HCT116 (cell line): Measurements from ENCODE around the gene DLG2. TPM values are rescaled to one million over a fixed set of nuclear protein-coding genes. Genes with fewer than 3 reads are reported as not detected.

Experiments
- ATAC-seq: fragments of 200-7000 bp; cut with Tn5 transposase; 2 replicates; pipeline ENCODE4 v1.9.1; 2020; ENCODE audit warnings: mild to moderate bottlenecking, moderate library complexity
- BruUV-seq: library from RNA; stranded (reverse); fragments of 400-500 nt; replicated peaks from 2 replicates; lab custom pipeline; 2021; lab: Mats Ljungman, UMichigan
- CTCF ChIA-PET: fragments of 300-600 bp; sonication (Branson Sonifier 250); formaldehyde crosslinking; loops from one replicate; lab custom pipeline; 2021; ENCODE audit warnings: antibody characterized with exemption; lab: Charles Lee
- POLR2A ChIA-PET: fragments of 300-600, 350-600 bp; sonication (Branson Sonifier 250); formaldehyde crosslinking; loops from one replicate; lab custom pipeline; 2021; ENCODE audit warnings: antibody characterized with exemption; lab: Charles Lee
- RAD21 ChIA-PET, 2 experiments: fragments of 300-600 bp; sonication (Branson Sonifier 250); formaldehyde crosslinking; loops; one replicate each; lab custom pipeline; 2023; ENCODE audit warnings: low total read pairs in 2 of 2; ENCODE audit not compliant: uncharacterized antibody in 2 of 2, unreplicated experiment in 2 of 2, low non-redundant PET in 1 of 2; lab: Charles Lee
- DNase-seq: peaks from one replicate; pipeline ENCODE4 v3.0.0-alpha.2; 2010; ENCODE audit warnings: low read depth, low spot score
- H2AFZ ChIP-seq: fragments of 200-600 bp; shearing (Covaris generic), sonication (generic); 2 replicates; pipeline ENCODE4 v1.6.1; 2017; ENCODE audit warnings: low read depth, mixed run types, mixed read lengths, antibody characterized with exemption, low read length; ENCODE audit not compliant: poor library complexity, severe bottlenecking
- H3K27ac ChIP-seq: 2 replicates; pipeline ENCODE4 v1.5.1; 2012; ENCODE audit warnings: low read depth, low read length
- H3K27me3 ChIP-seq: fragments of 200-600 bp; sonication (generic); 2 replicates; pipeline ENCODE4 v1.6.1; 2016; ENCODE audit warnings: mixed run types, low read length, mixed read lengths; ENCODE audit not compliant: insufficient read depth
- H3K36me3 ChIP-seq, 2 experiments: fragments of 200-500 bp in 1 of 2; fragments of 200-600 bp in 1 of 2; sonication (Bioruptor generic) in 1 of 2; sonication (generic) in 1 of 2; 2 replicates each; pipeline versions ENCODE4 v1.5.1 to v1.6.1; 2014 to 2016; ENCODE audit warnings: low read length in 2 of 2, inconsistent platforms in 1 of 2, mixed read lengths in 1 of 2, mixed run types in 1 of 2; ENCODE audit not compliant: insufficient read depth in 2 of 2, control insufficient read depth in 1 of 2
- H3K4me1 ChIP-seq, 2 experiments: fragments of 200-600 bp in 1 of 2; sonication (generic) in 1 of 2; 2 replicates each; pipeline versions ENCODE4 v1.5.1 to v1.6.1; 2012 to 2017; ENCODE audit warnings: low read length in 2 of 2, inconsistent platforms in 1 of 2, mild to moderate bottlenecking in 1 of 2, mixed read lengths in 1 of 2, mixed run types in 1 of 2, moderate library complexity in 1 of 2; ENCODE audit not compliant: insufficient read depth in 2 of 2, control insufficient read depth in 1 of 2
- H3K4me2 ChIP-seq: fragments of 200-600 bp; sonication (generic); 2 replicates; pipeline ENCODE4 v1.6.1; 2017; ENCODE audit warnings: mixed run types, low read length, mixed read lengths
- H3K4me3 ChIP-seq, 2 experiments: fragments of 200-600 bp in 1 of 2; sonication (generic) in 1 of 2; replicated peaks in 1 of 2; 2 replicates each; pipeline ENCODE4 v1.5.1; 2011 to 2016; ENCODE audit warnings: low read length in 2 of 2, control low read depth in 1 of 2, low read depth in 1 of 2, mild to moderate bottlenecking in 1 of 2, mixed read lengths in 1 of 2, mixed run types in 1 of 2
- H3K79me2 ChIP-seq: fragments of 200-600 bp; sonication (generic); 2 replicates; pipeline ENCODE4 v1.6.1; 2017; ENCODE audit warnings: mild to moderate bottlenecking, mixed run types, low read length, moderate library complexity, mixed read lengths; ENCODE audit not compliant: insufficient read depth
- H3K9ac ChIP-seq: fragments of 200-600 bp; sonication (generic); 2 replicates; pipeline ENCODE4 v1.6.1; 2016; ENCODE audit warnings: low read length, mixed read lengths
- H3K9me2 ChIP-seq: fragments of 200-600 bp; sonication (generic), shearing (Covaris generic); 2 replicates; pipeline ENCODE4 v1.6.1; 2017; ENCODE audit warnings: mixed run types, mild to moderate bottlenecking, moderate library complexity; ENCODE audit not compliant: insufficient read depth
- H3K9me3 ChIP-seq, 2 experiments: fragments of 200-500 bp in 1 of 2; fragments of 200-600 bp in 1 of 2; sonication (Bioruptor generic) in 1 of 2; sonication (generic) in 1 of 2; 2 replicates each; pipeline ENCODE4 v1.6.1; 2014 to 2017; ENCODE audit warnings: low read length in 2 of 2, mixed read lengths in 2 of 2, inconsistent platforms in 1 of 2, low read depth in 1 of 2, mild to moderate bottlenecking in 1 of 2, mixed run types in 1 of 2, moderate library complexity in 1 of 2; ENCODE audit not compliant: control insufficient read depth in 1 of 2, insufficient read depth in 1 of 2
- H4K20me1 ChIP-seq: fragments of 200-600 bp; sonication (generic), shearing (Covaris generic); 2 replicates; pipeline ENCODE4 v1.6.1; 2017; ENCODE audit warnings: mixed run types, mild to moderate bottlenecking, moderate library complexity; ENCODE audit not compliant: insufficient read depth
- CTCF ChIP-seq, 3 experiments: fragments of 200-600 bp in 1 of 3; sonication (generic) in 1 of 3; IDR thresholded peaks in 2 of 3; conservative IDR thresholded peaks in 1 of 3; 2 replicates each; pipeline ENCODE4 v1.5.1; 2012 to 2017; ENCODE audit warnings: low read depth in 2 of 3, low read length in 2 of 3, antibody characterized with exemption in 1 of 3, borderline replicate concordance in 1 of 3, control low read depth in 1 of 3, mild to moderate bottlenecking in 1 of 3, mixed read lengths in 1 of 3, mixed run types in 1 of 3, moderate library complexity in 1 of 3; ENCODE audit not compliant: insufficient read depth in 1 of 3
- FOSL1 ChIP-seq: IDR thresholded peaks from 2 replicates; pipeline ENCODE4 v1.6.1; 2012; ENCODE audit warnings: low read depth
- POLR2A ChIP-seq: IDR thresholded peaks from 2 replicates; pipeline ENCODE4 v1.7.0; 2011; ENCODE audit warnings: borderline replicate concordance; ENCODE audit not compliant: insufficient read depth, insufficient read length; ENCODE audit errors: extremely low read depth
- POLR2AphosphoS5 ChIP-seq: IDR thresholded peaks from 2 replicates; pipeline ENCODE4 v1.6.1; 2011; ENCODE audit warnings: mild to moderate bottlenecking, low read depth, low read length, moderate library complexity
- RAD21 ChIP-seq: IDR thresholded peaks from 2 replicates; pipeline ENCODE4 v1.6.1; 2012; ENCODE audit warnings: low read depth, mild to moderate bottlenecking
- SP1 ChIP-seq: IDR thresholded peaks from 2 replicates; pipeline ENCODE4 v1.6.1; 2012; ENCODE audit warnings: low read depth
- SRF ChIP-seq: IDR thresholded peaks from 2 replicates; pipeline ENCODE4 v1.6.1; 2012; ENCODE audit warnings: low read depth
- TCF7L2 ChIP-seq: IDR thresholded peaks from 2 replicates; pipeline ENCODE4 v1.7.0; 2011; ENCODE audit warnings: borderline replicate concordance, inconsistent platforms; ENCODE audit not compliant: insufficient read depth, insufficient read length; ENCODE audit errors: extremely low read depth
- ZFX ChIP-seq: fragments of 450-650 bp; IDR thresholded peaks from 2 replicates; pipeline ENCODE4 v1.6.1; 2017
- intact Hi-C: fragments of 100-400 bp; cut with micrococcal nuclease; formaldehyde crosslinking; loops from 2 replicates; pipeline ENCODE4 v1.10.0; 2022
- total RNA-seq: library from RNA; stranded (reverse); gene quantifications from one replicate; pipeline ENCODE4 v1.2.1, GENCODE V29; 2021; ENCODE audit not compliant: unreplicated experiment

DLG2 gene
- total RNA-seq, 1 experiment from 2014 or later: 2.4 TPM

GRCh38 chr11:84837402-84838069 is 789.6 kb downstream of the DLG2 start:
- ATAC-seq (no peak), DNase-seq (no peak)
- CTCF ChIA-PET: no interaction called here
- Histone ChIP-seq H4K20me1 (no peaks in the 10 kb centered on the region), H3K27ac (no peak overlapping the region), H3K9me2 (no peaks in the 10 kb centered on the region), H3K4me2 (no peak overlapping the region), H3K4me3 (no peak overlapping the region), H3K9me3 (no peaks in the 10 kb centered on the region), H2AFZ (no peak overlapping the region), H3K27me3 (no peaks in the 10 kb centered on the region; the same call in 1 of the 2 replicates), H3K36me3 (no peaks in the 10 kb centered on the region), H3K4me1 (no peaks in the 10 kb centered on the region), H3K9ac (no peak overlapping the region), H3K79me2 (no peaks in the 10 kb centered on the region)
- intact Hi-C loops: no loop called here
- no peak for TF ChIP-seq POLR2A
- TF ChIP-seq SRF: no peak
- TF ChIP-seq SP1: no peak
- no peak for TF ChIP-seq POLR2AphosphoS5
- TF ChIP-seq CTCF (IDR thresholded peaks at IDR 0.05 in 2 of 3, conservative IDR thresholded peaks at IDR 0.05 in 1 of 3; ENCODE audit: borderline replicate concordance in 1 of 3, insufficient read depth in 1 of 3, low read depth in 2 of 3, low read length in 2 of 3): no peak
- no peak for TF ChIP-seq FOSL1
- TF ChIP-seq RAD21: no peak
- TF ChIP-seq ZFX: no peak
- no peak for TF ChIP-seq TCF7L2
- POLR2A ChIA-PET: no interaction called here
- BruUV-seq: no TSS peak
- RAD21 ChIA-PET: no interaction called here
